Measurements from ENCODE around the gene SLIT1.

DNA sequence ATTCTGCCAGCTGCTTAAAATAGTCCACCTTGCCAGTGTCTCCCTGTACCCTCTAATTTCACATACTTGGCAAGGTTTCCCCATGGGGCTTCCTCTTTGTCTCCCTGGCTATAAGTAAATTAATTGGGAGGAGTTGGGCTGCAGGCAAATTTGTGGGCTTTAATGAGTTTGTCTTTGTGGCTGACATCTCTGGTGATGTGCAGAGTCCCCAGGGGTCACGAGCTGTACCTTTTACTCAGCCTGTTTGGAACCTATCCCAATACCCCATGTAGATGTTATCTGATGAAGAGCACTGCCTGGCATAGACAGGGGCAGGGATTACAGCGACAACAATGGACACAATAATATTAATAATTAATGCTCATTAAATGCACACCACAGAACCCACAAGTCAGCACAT, 132.5 kb downstream of the SLIT1 start:
- TF ChIP-seq CTCF (IDR thresholded peaks at IDR 0.05) (no peak), POLR2A (IDR thresholded peaks at IDR 0.05) (no peak)
